ENCODE results near the gene SNRPA. TPM values are rescaled to one million over a fixed set of nuclear protein-coding genes. Genes with fewer than 3 reads are reported as not detected.

Gene SNRPA
- polyA plus RNA-seq, 1 of the 3 experiments (the other 2 are of a cell fraction): 121 TPM

- no peak for TF ChIP-seq FOXM1 (IDR thresholded peaks at IDR 0.05; ENCODE audit: low read depth)
- no peak for TF ChIP-seq GABPA (IDR thresholded peaks at IDR 0.05; ENCODE audit: low read depth)
- TF ChIP-seq NRF1 (IDR thresholded peaks at IDR 0.05; ENCODE audit: low read depth, low read length): no peak
- TF ChIP-seq RAD21 (IDR thresholded peaks at IDR 0.05; ENCODE audit: low read length): no peak
- no peak for TF ChIP-seq POLR2AphosphoS5 (IDR thresholded peaks at IDR 0.05; ENCODE audit: low read depth, low read length)
- TF ChIP-seq MEF2A (IDR thresholded peaks at IDR 0.05; ENCODE audit: borderline replicate concordance, low read depth): no peak
- TF ChIP-seq USF2 (IDR thresholded peaks at IDR 0.05; ENCODE audit: borderline replicate concordance, low read depth, low read length): no peak
- no peak for TF ChIP-seq EP300 (IDR thresholded peaks at IDR 0.05; ENCODE audit: borderline replicate concordance in 1 of 2, low read depth in 1 of 2, low read length in 1 of 2)
- no peak for TF ChIP-seq EZH2phosphoT487 (IDR thresholded peaks at IDR 0.05; ENCODE audit: borderline replicate concordance, low read depth)
Measured at GRCh38 chr19:40739030-40739839, 11.8 kb upstream of the SNRPA start (continued).

- Histone ChIP-seq H2AFZ (ENCODE audit: low read depth) (no peak overlapping the region), H3K4me1 (ENCODE audit: control insufficient read depth in 1 of 2, insufficient read depth in 2 of 2, low read depth in 1 of 2, low read length in 1 of 2) (0 out of 4 replicates have a peak, but pooled peaks cover 0 to 3% of the 10 kb centered on the region in 2 experiments), H3K4me3 (ENCODE audit: low read depth in 2 of 2, low read length in 1 of 2) (no peak overlapping the region), H3K9me3 (no peaks in the 10 kb centered on the region), H3K79me2 (ENCODE audit: insufficient read depth) (no peaks in the 10 kb centered on the region), H3K9me2 (no peaks in the 10 kb centered on the region), H3K27me3 (ENCODE audit: insufficient read depth) (no peaks in the 10 kb centered on the region), H3F3A (replicated peaks; ENCODE audit: insufficient read depth) (no peaks in the 10 kb centered on the region), H3K9ac (no peak overlapping the region), H3K4me2 (no peak overlapping the region), H4K20me1 (ENCODE audit: insufficient read depth) (no peaks in the 10 kb centered on the region), H3K36me3 (replicated peaks in 1 of 2; ENCODE audit: control insufficient read depth in 1 of 2, insufficient read depth in 2 of 2, low read length in 1 of 2) (peaks cover 9 to 11% of the 10 kb centered on the region in 2 experiments), H3K27ac (ENCODE audit: low read depth in 2 of 2, low read length in 1 of 2) (no peak overlapping the region)
- no peak for TF ChIP-seq POLR2AphosphoS5 (IDR thresholded peaks at IDR 0.05; ENCODE audit: low read depth, low read length)
- TF ChIP-seq USF1 (IDR thresholded peaks at IDR 0.05; ENCODE audit: borderline replicate concordance, low read depth): no peak
- no peak for TF ChIP-seq MEF2A (IDR thresholded peaks at IDR 0.05; ENCODE audit: borderline replicate concordance, low read depth)
- no peak for TF ChIP-seq RFX5 (IDR thresholded peaks at IDR 0.05; ENCODE audit: low read length)
- TF ChIP-seq CTCF (IDR thresholded peaks at IDR 0.05): no peak
- TF ChIP-seq YY1 (IDR thresholded peaks at IDR 0.05; ENCODE audit: low read depth): no peak
- TF ChIP-seq FOSL2 (IDR thresholded peaks at IDR 0.05; ENCODE audit: borderline replicate concordance, low read depth): no peak
- no peak for TF ChIP-seq RAD21 (IDR thresholded peaks at IDR 0.05; ENCODE audit: low read length)
- TF ChIP-seq MAX (IDR thresholded peaks at IDR 0.05; ENCODE audit: low read depth): no peak
- no peak for TF ChIP-seq CHD2 (IDR thresholded peaks at IDR 0.05; ENCODE audit: low read length, partially characterized antibody)
- 93% methylated on average over 6 of the region's 16 CpGs for WGBS (ENCODE audit: low lambda C conversion rate)
- ChIA-PET POLR2A (no interaction called here), CTCF (interaction anchor here (0.8 kb wide), 1 partner anchor 80 kb away, joined by 3 read pairs; no protein-coding TSS in a partner anchor)
- no peak for DNase-seq
Measured at GRCh38 chr19:40739871-40740703, 10.9 kb upstream of the SNRPA start.
